GM18909 (cell line): ENCODE data around the gene USF1.
"Not testable (repeated sequence)": the region's sequence is repeated elsewhere in the genome, so short reads cannot be mapped to it uniquely, and the experiment has no call there.

Experiments
- ATAC-seq: cut with Tn5 transposase; IDR thresholded peaks from one replicate; pipeline ENCODE4 v1.9.1; 2021; ENCODE audit warnings: mild to moderate bottlenecking; ENCODE audit not compliant: unreplicated experiment, poor library complexity

Gene USF1

DNA sequence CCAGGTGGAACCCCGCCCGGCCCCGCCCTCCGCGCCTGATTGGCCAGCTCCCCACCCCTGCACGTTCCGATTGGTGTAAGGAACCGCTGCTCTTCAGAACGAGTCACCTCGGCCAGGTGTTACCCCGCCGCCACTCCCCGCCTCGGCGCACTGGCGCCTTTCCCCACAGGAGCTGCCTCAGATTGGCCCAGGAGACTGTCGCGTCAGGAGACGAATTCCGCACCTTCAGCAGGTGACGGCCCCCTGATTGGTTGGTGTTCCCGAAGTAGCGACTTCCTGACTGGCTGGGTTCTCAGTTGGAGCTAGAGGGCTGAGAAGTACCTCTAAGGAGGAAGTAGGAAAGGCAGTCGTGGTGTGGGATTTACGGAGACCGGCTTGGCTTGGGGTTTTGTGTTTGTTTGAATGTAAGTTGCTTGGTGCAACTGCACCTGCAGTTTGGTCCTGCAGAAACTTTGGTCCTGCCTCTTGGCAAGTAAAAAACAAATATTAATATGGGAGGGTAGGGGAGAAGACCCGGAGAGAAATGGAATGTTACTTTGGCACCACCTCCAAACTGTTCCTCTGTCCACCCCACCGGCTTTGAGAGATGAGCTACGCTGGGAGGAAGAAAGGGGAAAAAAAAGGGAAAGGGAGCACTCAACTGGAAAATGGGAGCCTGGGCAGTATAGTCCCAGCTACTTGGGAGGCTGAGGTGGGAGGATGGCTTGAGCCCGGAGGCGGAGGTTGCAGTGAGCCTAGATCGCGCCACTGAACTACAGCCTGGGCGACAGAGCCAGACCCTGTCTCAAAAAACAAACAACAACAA, 24.4 kb downstream of the USF1 start:
- peak; percentile 90 for ATAC-seq

DNA sequence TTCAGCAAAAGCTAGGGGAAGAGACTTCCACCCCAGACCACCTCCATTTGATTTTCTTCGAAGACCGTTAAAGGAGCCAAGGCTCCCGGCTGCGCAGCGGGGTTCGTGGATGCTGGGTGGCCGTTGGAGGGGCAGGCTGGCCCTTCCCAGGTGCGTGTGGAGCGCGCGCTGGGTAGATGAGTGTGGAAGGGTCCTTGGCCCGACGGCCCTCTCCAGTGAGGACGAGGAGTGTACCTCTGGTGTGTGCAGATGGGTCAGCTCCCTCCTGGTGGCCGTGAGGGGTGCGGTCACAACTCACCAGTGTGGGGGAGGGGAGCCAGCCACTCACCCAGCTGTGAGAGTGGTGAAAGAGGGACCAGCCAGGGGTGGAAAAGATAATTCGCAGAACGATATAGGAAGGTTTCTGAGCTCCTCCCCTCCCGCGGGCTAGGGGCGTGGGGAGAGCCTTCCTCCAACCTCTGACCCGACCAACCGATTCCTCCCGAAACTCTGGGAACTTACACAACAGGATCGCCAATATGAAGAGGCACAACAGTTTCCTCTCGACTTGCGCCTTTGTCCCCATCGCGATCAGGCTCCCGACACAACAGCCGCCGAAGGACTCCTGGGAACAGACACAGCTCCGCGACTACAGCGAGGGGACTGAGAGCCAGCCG, 25.1 kb downstream of the USF1 start, which contains the start of gene F11R:
Gene F11R (minus strand): TSS at position 644 of the 656 bp plus-strand sequence. CDS start 79 bp downstream, at position 565.
- ATAC-seq, result peak; percentile 46

GRCh38 chr1:161019751-161020495, 25.9 kb downstream of the USF1 start:
- ATAC-seq, result no peak

- not testable (repeated sequence) for ATAC-seq
These were observed 26.6 kb downstream of the USF1 start for GRCh38 chr1:161019111-161019660.

- ATAC-seq, result no peak
These were observed 27.2 kb downstream of the USF1 start for GRCh38 chr1:161018631-161018930.

DNA sequence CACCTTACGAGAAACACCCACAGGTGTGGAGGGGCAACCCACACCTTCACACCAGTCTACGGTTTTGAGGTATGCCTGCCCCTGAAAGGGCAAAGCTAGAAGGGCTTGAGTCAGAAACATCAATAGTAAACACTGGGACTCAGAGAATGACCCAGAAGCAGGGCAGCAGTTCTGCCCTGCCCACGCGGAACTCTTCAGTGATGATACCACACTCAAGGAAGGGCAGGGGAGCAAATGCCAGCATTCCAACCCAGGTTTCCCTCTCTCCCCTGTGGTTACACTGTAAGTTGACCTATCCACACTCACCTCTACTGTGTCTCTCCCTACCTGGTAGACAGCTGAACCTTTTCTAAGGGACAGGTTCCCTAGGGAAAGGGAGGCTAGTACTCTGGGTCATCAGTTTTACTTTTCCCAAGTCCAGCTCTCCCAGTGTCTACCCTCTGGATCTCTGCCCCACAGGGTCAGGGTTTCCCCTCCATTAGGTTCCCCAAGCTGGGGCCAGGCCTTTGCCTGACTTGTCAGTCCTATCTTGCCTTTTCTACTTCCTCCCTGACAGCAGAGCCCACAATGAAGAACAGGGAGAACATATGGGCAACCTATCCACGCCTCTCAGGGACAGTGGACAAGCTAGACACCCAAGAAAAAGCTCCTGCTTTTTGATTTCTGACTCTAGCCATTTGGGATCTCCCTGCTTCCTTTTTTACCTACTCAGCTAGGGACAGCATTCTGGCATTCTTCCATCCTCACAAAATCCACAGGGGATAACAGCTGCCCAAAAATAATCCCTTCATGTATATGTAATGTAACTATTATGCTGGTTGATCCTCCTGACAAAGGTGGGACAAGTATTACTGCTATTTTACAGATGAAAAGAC, 27.8 kb downstream of the USF1 start:
- no peak for ATAC-seq

DNA sequence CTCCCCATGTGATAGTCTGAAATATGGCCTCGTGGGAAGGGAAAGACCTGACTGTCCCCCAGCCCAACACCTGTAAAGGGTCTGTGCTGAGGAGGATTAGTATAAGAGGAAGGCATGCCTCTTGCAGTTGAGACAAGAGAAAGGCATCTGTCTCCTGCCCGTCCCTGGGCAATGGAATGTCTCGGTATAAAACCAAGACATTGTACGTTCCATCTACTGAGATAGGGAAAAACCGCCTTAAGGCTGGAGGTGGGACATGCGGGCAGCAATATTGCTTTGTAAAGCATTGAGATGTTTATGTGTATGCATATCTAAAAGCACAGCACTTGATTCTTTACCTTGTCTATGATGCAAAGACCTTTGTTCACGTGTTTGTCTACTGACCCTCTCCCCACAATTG, 28.6 kb downstream of the USF1 start:
- ATAC-seq, result not testable (repeated sequence)

GRCh38 chr1:161016683-161017082, 29.1 kb downstream of the USF1 start:
- ATAC-seq, result not testable (repeated sequence)

GRCh38 chr1:161013488-161014230, 32.1 kb downstream of the USF1 start:
- peak; percentile 88 for ATAC-seq

- ATAC-seq, result peak; percentile 16
These were observed 32.7 kb downstream of the USF1 start for GRCh38 chr1:161013131-161013487.

DNA sequence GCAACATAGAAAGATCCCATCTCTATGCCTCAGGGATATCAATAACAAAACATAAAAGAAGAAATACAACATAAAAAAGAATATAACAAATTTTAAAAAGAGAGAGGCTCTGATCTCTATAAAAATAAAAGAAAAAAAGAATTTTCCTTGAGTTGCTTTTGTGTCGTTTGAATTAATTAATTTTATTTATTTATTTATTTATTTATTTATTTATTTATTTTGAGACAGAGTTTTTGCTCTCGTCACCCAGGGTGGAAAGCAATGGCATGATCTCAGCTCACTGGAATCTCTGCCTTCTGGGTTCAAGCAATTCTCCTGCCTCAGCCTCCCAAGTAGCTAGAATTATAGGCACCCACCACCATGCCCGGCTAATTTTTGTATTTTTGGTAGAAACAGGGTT, 33.4 kb downstream of the USF1 start:
- ATAC-seq, result no peak

DNA sequence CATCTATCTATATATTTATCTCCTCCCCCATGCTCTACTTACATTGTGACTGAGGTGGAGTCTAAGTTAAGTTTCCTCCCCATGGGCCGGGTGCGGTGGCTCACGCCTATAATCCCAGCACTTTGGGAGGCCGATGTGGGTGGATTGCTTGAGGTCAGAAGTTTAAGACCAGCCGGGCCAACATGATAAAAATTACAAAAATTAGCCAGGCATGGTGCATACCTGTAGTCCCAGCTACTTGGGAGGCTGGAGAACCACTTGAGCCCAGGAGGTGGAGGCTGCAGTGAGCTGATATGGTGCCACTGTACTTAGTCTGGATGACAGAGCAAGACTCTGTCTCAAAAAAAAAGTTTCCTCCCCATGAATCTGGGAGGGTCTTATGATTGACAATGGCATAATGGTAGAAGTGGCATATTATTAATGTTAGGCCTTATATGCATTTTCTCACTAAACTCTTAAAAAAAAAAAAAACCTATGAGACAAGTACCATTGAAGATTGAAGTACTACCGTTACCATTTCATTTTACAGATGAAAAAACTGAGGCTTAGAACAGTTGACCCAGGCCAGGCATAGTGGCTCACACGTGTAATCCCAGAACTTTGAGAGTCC, 36.1 kb downstream of the USF1 start:
- ATAC-seq, result no peak

DNA sequence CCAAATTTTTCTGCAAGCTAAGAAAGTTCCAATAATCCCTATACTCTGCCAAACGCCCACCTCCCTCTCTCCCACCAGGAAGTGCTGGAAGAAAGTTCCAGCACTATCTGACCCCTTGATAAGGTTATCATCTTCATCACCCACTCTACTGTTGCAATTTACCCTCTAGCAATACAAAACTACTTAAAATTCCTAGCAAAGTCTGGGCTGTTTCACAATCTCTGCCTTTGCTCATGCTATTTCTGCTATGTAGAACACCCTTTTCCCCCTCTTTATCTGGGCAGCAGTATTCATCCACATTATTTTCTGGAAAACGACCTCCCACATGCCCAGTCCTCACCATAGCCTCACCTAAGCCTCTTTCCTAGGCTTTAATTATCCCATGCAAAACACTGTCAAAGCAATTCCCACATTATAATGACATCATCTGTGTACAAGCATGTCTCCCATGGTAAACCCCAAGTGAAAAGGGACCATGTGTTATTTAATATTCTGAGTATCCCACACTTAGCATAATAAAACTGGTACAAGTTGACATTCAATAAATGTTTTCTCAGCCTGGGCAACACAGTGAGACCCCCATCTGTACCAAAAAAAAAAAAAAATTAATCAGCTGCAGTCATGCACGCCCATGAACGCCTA, 36.8 kb downstream of the USF1 start:
- no peak for ATAC-seq

- no peak for ATAC-seq
These were observed 38.4 kb downstream of the USF1 start for GRCh38 chr1:161007369-161007768.

GRCh38 chr1:161006563-161006962, 39.2 kb downstream of the USF1 start:
- ATAC-seq, result no peak

GRCh38 chr1:161001525-161001924, 44.3 kb downstream of the USF1 start:
- no peak for ATAC-seq

- ATAC-seq, result no peak
These were observed 44.9 kb downstream of the USF1 start for GRCh38 chr1:161000736-161001480.

DNA sequence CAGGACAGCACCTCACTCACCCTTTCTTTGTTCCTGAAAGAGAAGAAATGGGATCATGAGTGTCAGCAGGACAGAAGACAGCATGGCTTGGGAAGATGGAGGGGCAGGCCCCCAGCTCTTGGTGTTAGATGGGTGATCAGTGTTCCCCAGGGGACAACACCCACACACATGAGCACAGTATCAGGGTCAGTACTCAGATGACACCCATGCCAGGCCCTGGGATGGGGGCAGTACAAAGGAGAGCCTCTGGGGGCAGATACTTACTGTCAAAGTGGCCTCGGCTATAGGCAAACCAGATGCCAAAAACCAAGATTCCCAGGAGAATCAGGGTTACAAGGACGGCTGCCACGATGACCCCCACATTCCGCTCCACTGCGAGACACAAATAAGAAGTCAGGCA, 46.4 kb downstream of the USF1 start:
- no peak for ATAC-seq
